Adrenal gland (tissue), 12 donors: ENCODE data around the gene ALX4. TPM values are rescaled to one million over a fixed set of nuclear protein-coding genes. Genes with fewer than 3 reads are reported as not detected.

Source experiments
- DNase-seq, 7 donors: peaks; one replicate each; pipeline ENCODE4 v3.0.0-alpha.2; 2019 to 2020
- H3K27ac ChIP-seq, 5 donors: fragments of 200-600 bp; sonication (generic) in 4 of 5; 1 replicate in 3 of 5; 2 replicates in 2 of 5; pipeline versions ENCODE4 v1.5.1 to v1.8.0; 2016 to 2020; ENCODE audit warnings: mild to moderate bottlenecking in 1 of 5
- H3K27me3 ChIP-seq: fragments of 200-600 bp; 2 replicates; pipeline ENCODE4 v1.8.0; 2021
- H3K36me3 ChIP-seq, 2 donors: fragments of 200-600 bp; replicated peaks in 1 of 2; 1 replicate in 1 of 2; 2 replicates in 1 of 2; pipeline versions ENCODE4 v1.5.1 to v1.8.0; 2018 to 2022
- H3K4me1 ChIP-seq, 2 donors: fragments of 200-600 bp; replicated peaks in 1 of 2; 1 replicate in 1 of 2; 2 replicates in 1 of 2; pipeline versions ENCODE4 v1.5.1 to v1.8.0; 2018 to 2021
- H3K4me3 ChIP-seq, 4 donors: fragments of 200-600 bp; sonication (generic) in 3 of 4; one replicate each; pipeline ENCODE4 v1.5.1; 2016 to 2018
- H3K9me3 ChIP-seq, 3 donors: fragments of 200-600 bp; sonication (generic) in 1 of 3; replicated peaks in 1 of 3; 1 replicate in 2 of 3; 2 replicates in 1 of 3; pipeline versions ENCODE4 v1.5.1 to v1.8.0; 2016 to 2021
- POLR2A ChIP-seq, 2 donors: fragments of 450-650 bp; IDR thresholded peaks; one replicate each; pipeline ENCODE4 v1.6.1; 2017; ENCODE audit warnings: antibody characterized with exemption in 2 of 2, mild to moderate bottlenecking in 2 of 2, moderate library complexity in 1 of 2
- WGBS, 4 donors: extraction: QIAGEN DNeasy Blood & Tissue Kit in 2 of 4; methylation state at CpG; one replicate each; pipeline versions ENCODE4 v1.1.5 to v1.1.7; 2013 to 2017; 5-methylcytosine and 5-hydroxymethylcytosine counted together
- intact Hi-C, 2 donors: fragments of 100-400 bp; cut with DNase I; formaldehyde crosslinking; loops; one replicate each; pipeline versions ENCODE4 v1.14.1 to v1.15.0; 2022 to 2023
- polyA plus RNA-seq, 3 donors: library from polyadenylated mRNA; stranded (reverse); fragments of 200-250 nt in 2 of 3; fragments of 350-450 nt in 1 of 3; fragmentation: Illumina TruSeq in 1 of 3; extraction: RNeasy Lipid Tissue Mini Kit (QIAGEN cat#74804) in 1 of 3; gene quantifications; one replicate each; pipeline ENCODE4 v1.2.3, GENCODE V29; 2013 to 2014
- total RNA-seq, 9 donors: library from RNA; depleted of rRNA in 4 of 9; stranded (reverse); fragments of >200 nt in 4 of 9; fragments of 120-200 nt in 1 of 9; fragmentation: NEBNext Ultra II Directional in 1 of 9; extraction: Animal tissue kit (Norgen Biotek cat#: 25700) in 1 of 9; gene quantifications; one replicate each; pipeline versions ENCODE4 v1.1.0 to v1.2.4, GENCODE V29; 2013 to 2023
- TF ChIP-seq, protein P1 (sequence below), 6 experiments: fragments of 450-650 bp in 4 of 6; fragments of 200-600 bp in 2 of 6; sonication (generic) in 1 of 6; IDR thresholded peaks; 1 replicate in 5 of 6; 2 replicates in 1 of 6; pipeline versions ENCODE4 v1.5.1 to v1.8.0; 2016 to 2021; ENCODE audit warnings: antibody characterized with exemption in 6 of 6, mild to moderate bottlenecking in 2 of 6, moderate library complexity in 1 of 6
- donor health status: healthy with polysubstance abuse.
- donor health status: Bipolar disorder and iron deficiency.
- donor health status: DM: yes; HTN: yes; CAD: no.
- donor health status: DM: no; HTN: no; CAD: no.
- donor health status: DM: no; HTN: no; CAD: no.
- donor health status: DM: yes; HTN: yes; CAD: no.

The ALX4 gene
- total and polyA plus RNA-seq, 12 donors, result 0.03 to 0.06 TPM; not detected in 10

DNA sequence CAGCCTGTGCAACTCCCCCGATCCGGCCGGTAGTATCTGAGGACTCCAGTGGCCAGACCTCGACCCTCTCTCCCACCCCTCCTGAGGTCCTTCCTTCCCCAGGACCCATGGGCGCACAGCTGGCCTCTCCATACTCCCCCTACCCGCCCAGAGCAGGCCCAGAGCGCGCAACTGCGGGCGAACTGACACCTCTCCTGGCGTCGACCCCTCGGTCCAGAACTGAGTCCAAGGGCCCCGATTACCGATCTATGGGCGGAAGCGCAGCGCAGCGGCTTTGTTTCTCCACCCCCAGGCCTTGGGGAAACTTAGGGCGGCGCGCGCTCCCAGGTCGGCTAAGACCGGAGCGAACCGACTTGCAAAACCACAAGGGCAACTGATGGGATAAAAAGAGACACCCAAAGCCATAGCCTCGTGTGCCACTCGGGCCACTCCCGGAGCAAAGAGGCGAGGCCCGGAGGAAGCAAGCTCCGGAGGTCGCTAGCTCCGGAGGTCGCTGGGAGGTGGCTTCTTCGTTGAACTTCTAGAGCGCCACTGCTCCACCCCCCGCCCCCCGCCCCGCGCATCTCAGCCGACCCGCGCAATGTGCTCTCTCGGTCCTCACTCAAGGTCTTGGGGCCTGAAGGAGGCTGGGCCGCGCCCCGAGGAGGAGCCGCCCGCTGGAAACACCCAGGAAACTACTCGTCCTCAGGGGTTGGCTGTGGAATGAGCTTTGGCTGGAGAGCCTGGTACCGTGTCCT lies 9.8 kb upstream of the ALX4 start:
- TF ChIP-seq POLR2A (IDR thresholded peaks at IDR 0.05), result no peak
- TF ChIP-seq, protein P1, sequence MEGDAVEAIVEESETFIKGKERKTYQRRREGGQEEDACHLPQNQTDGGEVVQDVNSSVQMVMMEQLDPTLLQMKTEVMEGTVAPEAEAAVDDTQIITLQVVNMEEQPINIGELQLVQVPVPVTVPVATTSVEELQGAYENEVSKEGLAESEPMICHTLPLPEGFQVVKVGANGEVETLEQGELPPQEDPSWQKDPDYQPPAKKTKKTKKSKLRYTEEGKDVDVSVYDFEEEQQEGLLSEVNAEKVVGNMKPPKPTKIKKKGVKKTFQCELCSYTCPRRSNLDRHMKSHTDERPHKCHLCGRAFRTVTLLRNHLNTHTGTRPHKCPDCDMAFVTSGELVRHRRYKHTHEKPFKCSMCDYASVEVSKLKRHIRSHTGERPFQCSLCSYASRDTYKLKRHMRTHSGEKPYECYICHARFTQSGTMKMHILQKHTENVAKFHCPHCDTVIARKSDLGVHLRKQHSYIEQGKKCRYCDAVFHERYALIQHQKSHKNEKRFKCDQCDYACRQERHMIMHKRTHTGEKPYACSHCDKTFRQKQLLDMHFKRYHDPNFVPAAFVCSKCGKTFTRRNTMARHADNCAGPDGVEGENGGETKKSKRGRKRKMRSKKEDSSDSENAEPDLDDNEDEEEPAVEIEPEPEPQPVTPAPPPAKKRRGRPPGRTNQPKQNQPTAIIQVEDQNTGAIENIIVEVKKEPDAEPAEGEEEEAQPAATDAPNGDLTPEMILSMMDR (IDR thresholded peaks at IDR 0.05), result no peak
- Histone ChIP-seq H3K4me3 (no peak overlapping the region), H3K4me1 (peaks cover 8 to 16% of the 10 kb centered on the region in 2 donors), H3K27ac (no peak overlapping the region), H3K36me3 (no peaks in the 10 kb centered on the region), H3K27me3 (peaks cover 93% of the 10 kb centered on the region), H3K9me3 (no peaks in the 10 kb centered on the region)
- 1 to 3% (median 2%) methylated on average over 10 to 53 of the region's 53 CpGs for WGBS, 4 donors
- intact Hi-C loops, result no loop called here
- no peak for DNase-seq

DNA sequence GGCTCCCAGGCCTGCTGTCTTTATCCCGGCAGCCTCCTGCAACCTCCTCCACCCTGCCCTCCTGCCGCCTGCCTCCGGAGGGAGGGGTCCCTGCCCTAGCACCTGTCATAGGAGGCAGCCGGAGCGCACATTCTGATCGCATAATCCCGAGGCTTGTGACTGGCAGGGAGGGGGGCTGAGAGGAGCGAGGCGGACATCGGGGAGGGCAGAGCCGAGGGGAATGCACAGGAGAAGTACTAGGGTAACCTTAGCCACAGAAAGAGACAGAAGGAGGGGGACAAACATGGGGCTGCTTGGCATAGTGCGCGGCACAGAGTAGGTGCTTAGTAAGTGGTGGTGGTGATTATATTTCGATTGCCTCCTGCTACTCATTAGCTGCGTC lies 9.2 kb upstream of the ALX4 start:
- 5 to 11% (median 9%) methylated on average over 8 to 15 of the region's 15 CpGs for WGBS, 4 donors
- H3K27ac ChIP-seq, result no peak overlapping the region
- H3K4me3 ChIP-seq, result no peak overlapping the region
- no peaks in the 10 kb centered on the region for H3K9me3 ChIP-seq
- peaks cover 93% of the 10 kb centered on the region for H3K27me3 ChIP-seq
- peaks cover 8 to 16% of the 10 kb centered on the region in 2 donors for H3K4me1 ChIP-seq
- intact Hi-C loops, result no loop called here
- no peaks in the 10 kb centered on the region for H3K36me3 ChIP-seq
- DNase-seq, result no peak
- TF ChIP-seq, protein P1 (IDR thresholded peaks at IDR 0.05), result no peak
- TF ChIP-seq POLR2A (IDR thresholded peaks at IDR 0.05), result no peak

DNA sequence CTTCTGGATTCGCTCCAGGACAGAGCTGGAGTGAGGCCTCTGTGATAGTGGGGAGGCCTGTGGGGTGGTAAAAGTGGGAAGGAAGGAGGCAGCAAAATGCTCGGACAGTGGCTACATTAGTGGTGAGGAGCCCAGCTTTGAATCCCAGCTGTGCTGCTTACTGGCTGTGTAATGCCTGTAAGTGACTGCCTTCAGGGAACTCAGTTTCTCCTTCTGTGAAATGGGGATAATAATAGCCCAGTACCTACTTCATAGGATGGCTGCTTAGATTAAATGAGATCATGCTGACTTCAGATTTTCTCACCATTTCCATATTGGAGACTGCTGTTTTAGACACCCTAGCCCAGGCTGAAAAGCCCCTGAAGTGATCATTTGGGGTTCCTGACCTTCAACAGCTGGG lies 8.4 kb upstream of the ALX4 start:
- TF ChIP-seq, protein P1 (IDR thresholded peaks at IDR 0.05), result no peak
- no peak for TF ChIP-seq POLR2A (IDR thresholded peaks at IDR 0.05)
- H3K27me3 ChIP-seq, result peaks cover 93% of the 10 kb centered on the region
- intact Hi-C loops, result no loop called here
- no peaks in the 10 kb centered on the region for H3K9me3 ChIP-seq
- H3K27ac ChIP-seq, result no peak overlapping the region
- 10 to 39% (median 27%) methylated on average over 2 of the region's 2 CpGs for whole genome bisulfite sequencing, 4 donors
- no peak overlapping the region for H3K4me3 ChIP-seq
- peaks cover 8 to 16% of the 10 kb centered on the region in 2 donors for H3K4me1 ChIP-seq
- H3K36me3 ChIP-seq, result no peaks in the 10 kb centered on the region
- no peak for DNase-seq

DNA sequence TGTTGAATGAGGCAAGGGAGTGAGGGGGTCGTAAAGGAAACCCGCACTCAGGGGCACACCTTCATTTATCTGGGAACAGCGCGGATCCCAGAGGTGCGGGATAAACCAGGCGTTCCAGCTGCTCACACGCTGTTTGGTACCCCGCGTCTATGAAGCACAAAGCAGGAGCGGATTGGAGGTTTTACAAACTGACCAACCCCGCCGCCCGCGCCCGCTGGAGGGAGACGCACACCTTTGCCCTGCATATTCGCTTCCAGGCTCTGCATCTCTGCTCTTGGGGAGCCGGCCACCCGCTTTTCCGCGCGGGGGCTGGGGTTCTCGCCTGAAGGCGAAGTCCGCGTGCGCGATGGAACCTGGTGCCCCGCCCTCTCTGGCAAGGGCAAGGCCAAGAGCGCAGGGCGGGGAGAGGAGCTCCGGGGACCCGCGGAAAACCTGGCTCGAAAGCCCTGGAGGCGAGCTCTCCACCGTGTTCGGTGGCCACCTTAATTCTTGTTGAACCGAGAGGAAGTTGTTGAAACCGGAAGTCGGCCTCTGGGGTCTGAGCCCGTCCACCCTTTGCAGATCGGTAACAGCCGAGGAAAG lies 6.8 kb upstream of the ALX4 start:
- intact Hi-C loops, result no loop called here
- TF ChIP-seq, protein P1 (IDR thresholded peaks at IDR 0.05), result no peak
- no peak for TF ChIP-seq POLR2A (IDR thresholded peaks at IDR 0.05)
- WGBS, 4 donors, result 2 to 8% (median 2%) methylated on average over 11 to 44 of the region's 44 CpGs
- no peak for DNase-seq
- H3K36me3 ChIP-seq, result no peaks in the 10 kb centered on the region
- no peaks in the 10 kb centered on the region for H3K9me3 ChIP-seq
- peaks cover 94% of the 10 kb centered on the region for H3K27me3 ChIP-seq
- H3K4me1 ChIP-seq, result peaks cover 8 to 16% of the 10 kb centered on the region in 2 donors
- H3K27ac ChIP-seq, result no peak overlapping the region
- peak overlapping the region in 1 of 4 donors; percentile 35 for H3K4me3 ChIP-seq
